NCI-H460 (cell line): ENCODE measurements around the gene GRAP2. TPM values are rescaled to one million over a fixed set of nuclear protein-coding genes. Genes with fewer than 3 reads are reported as not detected.
"Not testable (repeated sequence)": the region's sequence is repeated elsewhere in the genome, so short reads cannot be mapped to it uniquely, and the experiment has no call there.

ENCODE experiments used
- DNase-seq: peaks from one replicate; pipeline ENCODE4 v3.0.0-alpha.2; 2016; ENCODE audit warnings: low read depth; ENCODE audit errors: extremely low read depth
- polyA plus RNA-seq: library from polyadenylated mRNA; depleted of rRNA; stranded (reverse); fragments of >200 nt; gene quantifications from 2 replicates; pipeline ENCODE4 v1.2.3, GENCODE V29; 2014; cell fraction: nucleus; rRNA removed
- total RNA-seq: library from RNA; depleted of rRNA; stranded (reverse); fragments of >200 nt; shearing (Covaris generic); gene quantifications from 2 replicates; pipeline ENCODE4 v1.2.3, GENCODE V29; 2014; rRNA removed

Gene GRAP2
- 0.02 TPM in 1 of 2 replicates, not detected in the other for total RNA-seq
- polyA plus RNA-seq, result not detected in 2 replicates

DNA sequence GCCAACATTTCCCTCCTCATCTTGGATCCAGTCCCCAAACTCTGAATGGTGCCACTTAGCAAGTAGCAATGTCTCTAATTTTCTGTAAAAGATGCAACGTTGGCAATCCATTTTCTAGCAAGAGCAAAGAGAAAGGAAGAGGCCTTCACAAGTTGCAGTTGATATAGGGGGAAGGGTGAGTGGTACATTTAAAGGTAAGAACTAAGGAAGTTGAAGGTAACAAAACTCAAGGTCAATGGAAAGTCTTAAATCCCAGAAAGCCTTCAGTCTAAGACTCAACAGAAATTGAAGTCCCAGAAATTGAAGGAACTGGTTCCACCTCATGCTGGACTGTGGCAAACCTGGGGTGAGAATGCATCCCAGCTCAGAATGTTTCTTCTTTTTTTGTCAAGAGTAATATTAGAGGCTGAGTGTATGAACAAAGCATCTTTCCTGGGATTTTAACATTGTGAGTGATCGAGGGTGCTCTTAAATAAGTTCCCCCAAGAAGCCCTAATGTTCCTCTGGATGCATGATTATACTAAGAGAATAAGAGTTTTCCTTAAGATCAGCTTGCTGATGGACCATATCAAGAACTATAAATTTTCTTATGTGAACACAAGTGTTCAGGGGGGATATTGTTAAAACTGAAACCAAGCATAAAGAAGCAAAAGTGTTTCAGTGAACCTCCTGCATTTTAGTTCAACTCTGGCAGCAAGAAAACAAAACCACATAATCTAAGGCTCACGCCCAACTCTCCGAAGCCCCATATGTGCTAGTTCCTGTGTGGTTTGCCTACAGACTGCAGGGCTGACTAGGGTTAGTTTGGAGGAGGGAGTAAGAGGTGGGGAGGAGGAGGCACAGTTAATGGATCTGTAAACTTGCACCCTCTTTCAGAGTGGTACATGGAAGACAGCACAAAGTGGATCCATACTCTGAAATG lies at the start of gene GRAP2:
GRAP2 (plus strand) TSS at position 779 of the 922 bp plus-strand sequence. CDS start 46,023 bp downstream, outside the sequence.
- DNase-seq, result no peak

DNA sequence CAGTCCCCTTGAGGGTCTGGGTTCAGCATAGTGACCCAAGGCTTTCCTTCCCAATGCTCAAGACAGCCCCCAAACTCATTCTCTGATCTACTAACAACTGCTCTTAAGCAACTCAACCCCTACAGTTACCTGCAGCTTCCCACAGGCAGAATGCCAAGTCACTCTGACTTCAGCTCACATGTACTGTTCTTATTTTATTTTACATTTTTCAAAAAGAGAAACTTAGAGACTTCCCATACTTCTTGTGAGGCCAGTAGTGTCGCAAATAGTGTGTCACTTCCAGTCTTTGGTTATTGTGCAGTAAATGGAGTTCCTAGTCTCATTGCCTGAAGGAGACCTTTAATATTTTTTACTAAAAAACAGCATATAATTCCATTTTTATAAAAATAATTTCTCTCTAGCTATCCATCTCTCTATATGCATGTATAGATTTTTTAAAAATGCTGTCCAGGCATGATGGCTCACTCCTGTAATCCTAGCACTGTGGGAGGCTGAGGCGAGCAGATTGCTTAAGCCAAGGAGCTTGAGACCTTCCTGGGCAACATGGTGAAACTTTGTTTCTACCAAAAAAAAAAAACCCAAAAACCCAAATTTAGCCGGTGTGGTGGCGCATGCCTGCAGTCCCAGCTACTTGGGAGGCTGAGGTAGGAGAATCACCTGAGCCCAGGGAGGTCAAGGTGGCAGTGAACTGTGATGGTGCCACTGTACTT lies 49.1 kb upstream of the GRAP2 start:
- no peak for DNase-seq

DNA sequence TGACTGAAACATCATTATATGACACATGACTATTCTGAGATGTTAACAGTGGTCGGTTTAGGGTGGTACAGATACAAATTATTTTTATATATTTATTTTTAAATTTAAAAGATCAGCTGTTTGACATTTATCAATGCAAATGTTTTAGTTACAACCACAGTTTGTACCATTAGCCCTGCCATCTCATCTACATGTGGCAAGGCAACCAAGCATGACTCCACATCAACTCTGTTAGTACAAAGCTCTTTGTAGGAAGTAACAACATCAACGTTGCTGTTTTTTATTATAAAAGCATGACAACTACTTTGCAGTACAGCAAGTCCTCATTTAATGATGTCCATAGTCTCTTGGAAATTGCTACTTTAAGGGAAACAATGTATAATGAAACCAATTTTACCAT lies 48.1 kb upstream of the GRAP2 start:
- DNase-seq, result no peak

DNA sequence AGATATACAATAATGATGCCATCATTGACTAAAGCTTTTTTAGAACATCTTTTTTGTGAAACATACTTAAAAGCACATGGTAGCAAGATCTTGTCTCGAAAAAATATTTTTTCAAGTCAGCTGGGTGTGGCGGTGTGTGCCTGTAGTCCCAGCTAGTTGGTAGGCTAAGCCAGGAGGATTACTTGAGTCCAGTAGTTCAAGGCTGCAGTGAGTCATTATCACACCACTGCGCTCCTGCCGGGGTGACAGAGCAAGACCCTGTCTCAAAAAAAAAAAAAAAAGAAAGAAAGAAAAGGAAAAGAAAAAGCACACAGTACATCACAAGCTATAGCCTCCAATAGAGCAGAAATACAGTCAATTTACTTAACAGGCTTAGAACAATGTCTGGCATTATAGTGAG lies 44.3 kb upstream of the GRAP2 start:
- DNase-seq, result no peak

DNA sequence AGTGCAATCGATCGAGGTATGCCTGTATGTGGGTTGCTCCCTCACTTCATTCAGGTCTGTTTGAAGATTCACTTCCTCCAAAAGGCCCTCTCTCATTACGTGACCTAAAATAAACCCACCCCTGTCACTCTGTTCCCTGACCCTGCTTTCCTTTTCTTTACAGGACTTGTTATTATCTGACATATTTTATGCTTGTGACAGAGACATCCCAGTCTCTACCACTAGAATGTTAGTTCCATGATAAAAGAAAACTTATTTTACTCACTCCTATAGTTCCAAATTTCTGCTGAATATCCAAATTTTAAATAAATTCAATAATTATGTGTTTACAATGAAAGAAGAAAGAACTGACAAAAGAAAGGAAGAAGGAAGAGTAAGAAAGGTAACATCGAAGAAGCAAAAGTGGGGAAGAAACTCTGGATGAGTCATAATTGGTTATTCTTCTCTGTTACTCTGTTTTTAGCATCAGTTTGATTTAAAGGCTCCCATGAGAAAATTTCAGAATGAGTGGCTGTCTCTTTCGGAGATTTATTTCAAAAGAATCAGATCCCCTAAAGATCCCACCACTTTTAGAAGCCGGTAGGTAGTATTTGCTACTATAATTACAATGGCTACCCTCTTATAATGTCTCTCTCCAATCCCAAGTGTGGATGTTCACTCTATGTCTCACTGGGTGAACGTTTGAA lies 40.8 kb upstream of the GRAP2 start:
- no peak for DNase-seq

DNA sequence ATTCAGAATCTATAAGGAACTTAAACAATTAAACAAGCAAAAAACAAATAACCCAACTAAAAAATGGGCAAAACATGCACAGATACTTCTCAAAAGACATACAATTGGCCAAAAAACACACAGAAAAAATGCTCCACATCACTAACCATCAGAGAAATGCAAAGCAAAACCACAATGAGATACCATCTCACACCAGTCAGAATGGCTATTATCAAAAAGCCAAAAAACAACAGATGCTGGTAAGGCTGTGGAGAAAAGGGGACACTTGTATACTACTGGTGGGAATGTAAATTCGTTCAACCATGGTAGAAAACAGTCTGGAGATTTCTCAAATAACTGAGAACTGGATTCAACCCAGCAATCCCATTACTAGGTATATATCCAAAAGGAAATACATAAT lies 32.1 kb upstream of the GRAP2 start:
- no peak for DNase-seq

DNA sequence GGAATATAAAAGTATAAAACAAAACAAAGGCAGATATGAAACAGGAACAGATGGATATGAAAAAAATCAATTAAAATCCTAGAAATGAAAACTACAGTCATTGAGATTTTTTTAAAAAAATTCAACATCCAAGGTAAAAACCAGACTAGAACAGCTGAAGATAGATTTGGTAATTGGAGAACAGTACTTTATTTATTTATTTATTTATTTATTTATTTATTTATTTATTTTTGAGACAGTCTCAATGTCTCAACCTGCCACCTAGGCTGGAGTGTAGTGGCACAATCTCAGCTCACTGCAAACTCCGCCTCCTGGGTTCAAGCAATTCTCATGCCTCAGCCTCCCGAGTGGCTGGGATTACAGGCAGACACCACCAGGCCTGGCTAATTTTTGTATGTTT lies 31.1 kb upstream of the GRAP2 start:
- not testable (repeated sequence) for DNase-seq

DNA sequence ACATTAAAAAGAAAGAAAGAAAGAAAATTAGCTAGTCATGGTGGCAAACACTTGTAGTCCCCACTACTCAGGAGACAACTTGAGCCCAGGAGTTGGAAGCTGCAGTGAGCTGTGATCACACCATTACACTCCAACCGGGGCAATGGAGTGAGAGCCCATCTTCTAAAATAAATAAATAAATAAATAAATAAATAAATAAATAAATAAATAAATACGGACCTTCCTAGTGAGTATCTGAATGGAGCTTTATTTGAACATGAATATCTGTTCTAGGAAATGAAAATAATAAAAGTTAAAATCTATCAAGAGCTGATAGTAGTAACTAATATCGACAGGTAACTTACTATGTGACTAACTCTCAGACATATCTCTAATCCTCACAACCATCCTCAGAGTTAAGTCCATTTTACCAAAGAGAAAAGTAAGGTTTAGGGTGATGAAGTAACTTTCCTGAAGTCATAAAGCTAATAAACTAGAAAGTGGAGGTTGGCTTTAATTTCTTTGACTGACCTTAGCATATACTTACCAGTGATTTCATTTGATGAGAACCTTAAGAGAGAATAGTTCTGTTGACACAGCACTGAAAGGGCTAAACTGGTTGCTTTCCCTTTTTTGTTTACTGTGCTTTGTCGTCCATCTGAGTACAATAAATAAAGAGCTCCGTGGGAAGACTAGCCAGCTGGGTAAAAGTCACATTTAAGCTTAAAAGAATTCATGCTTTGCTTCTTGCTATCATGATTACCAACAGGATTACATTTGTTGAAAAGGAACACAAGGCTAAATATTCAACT lies 29.7 kb upstream of the GRAP2 start:
- DNase-seq, result no peak

DNA sequence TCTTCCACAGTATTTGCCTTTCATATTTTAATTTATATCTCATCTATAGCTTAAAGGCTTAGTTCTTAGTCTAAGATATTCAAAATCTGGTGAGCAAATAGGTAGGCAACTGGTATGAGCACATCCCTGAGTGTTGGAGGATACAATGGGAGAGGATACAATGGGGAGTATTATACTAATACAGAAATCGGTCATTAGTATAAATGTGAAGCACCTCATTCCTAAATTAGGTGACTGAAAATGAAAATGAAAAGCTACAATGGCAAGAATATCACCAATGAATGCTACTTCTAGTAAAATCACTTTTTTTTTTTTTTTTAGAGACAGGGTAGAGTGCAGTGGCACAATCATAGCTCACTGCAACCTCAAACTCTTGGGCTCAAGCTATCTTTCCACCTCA lies 28.3 kb upstream of the GRAP2 start:
- DNase-seq, result no peak

DNA sequence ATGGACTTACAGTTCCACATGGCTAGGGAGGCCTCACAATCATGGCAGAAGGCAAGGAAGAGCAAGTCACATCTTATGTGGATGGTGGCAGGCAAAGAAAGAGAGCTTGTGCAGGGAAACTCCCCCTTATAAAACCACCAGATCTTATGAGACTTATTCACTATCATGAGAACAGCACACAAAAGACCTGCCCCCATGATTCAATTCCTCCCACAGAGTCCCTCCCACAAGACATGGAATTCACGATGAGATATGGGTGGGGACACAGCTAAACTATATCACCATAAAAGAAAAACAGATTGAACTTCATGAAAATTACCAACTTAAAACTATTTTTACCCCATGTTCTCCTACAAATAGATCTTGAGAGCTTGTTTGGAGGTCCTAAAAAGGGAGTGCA lies 26.9 kb upstream of the GRAP2 start:
- DNase-seq, result no peak

DNA sequence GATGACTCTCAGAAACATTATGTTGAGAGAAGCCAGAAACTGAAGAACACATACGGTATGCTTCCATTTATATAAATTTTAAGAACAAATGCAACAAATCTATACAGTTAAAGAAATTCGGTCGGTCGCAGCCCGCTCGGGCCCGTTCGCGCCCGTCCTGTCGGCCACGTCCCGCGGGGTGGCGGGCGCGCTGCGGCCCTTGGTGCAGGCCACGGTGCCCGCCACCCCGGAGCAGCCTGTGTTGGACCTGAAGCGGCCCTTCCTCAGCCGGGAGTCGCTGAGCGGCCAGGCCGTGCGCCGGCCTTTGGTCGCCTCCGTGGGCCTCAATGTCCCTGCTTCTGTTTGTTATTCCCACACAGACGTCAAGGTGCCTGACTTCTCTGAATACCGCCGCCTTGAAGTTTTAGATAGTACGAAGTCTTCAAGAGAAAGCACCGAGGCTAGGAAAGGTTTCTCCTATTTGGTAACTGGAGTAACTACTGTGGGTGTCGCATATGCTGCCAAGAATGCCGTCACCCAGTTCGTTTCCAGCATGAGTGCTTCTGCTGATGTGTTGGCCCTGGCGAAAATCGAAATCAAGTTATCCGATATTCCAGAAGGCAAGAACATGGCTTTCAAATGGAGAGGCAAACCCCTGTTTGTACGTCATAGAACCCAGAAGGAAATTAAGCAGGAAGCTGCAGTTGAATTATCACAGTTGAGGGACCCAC lies 25.6 kb upstream of the GRAP2 start:
- not testable (repeated sequence) for DNase-seq

DNA sequence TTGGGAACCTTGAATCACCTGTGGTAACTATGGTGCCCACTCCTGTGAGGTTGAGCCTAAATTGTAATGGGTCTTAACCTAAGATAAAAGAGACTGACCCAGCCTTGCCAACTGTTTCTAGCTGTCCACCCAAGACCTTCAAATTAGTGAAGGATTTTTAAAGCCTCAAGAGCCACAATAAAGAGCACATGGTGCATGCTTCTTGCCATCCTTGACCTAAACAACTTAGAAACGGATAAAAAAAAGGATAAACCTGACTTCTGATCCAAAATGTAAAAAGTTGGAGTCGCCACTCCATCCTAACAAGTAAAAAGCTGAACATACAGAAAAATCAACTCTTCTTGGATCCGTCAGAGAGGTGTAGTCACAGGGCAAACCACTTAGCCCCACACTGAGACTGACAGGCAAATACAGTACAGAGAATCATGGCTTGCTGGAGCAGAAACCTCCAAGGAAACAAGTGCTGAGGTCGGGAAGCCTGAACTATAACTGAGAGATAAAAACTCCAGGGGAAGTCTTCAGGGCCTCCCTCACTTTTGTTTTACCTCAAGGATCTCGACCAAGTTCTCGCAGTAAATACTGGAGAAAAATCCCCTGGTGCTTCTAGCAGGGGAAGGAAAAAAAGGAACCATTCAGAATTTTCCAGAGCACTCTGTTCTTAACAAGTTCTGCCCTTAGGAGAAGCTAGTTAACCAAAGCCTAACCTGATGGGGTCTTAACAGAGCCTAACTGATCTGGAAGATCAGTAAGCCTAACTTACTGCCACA lies 23.6 kb upstream of the GRAP2 start:
- DNase-seq, result no peak

DNA sequence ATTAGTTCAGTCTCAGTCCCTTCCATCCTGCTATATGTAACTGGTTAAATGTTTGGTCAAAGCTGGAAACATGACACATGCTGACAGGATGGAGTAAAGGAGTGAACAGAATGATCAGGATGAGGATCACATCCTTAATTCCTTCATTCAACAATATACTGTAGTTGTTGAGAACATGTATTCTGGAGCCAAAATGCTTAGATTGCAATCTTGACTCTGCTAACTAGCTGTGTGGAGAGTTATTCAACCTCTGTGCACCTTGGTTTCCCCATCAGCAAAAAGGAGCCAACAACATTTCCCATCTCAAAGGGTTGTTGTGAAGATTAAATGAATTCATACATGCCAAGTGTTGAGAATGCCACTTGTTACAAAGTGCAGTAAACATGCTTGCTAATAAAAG lies 20.2 kb upstream of the GRAP2 start:
- DNase-seq, result no peak

DNA sequence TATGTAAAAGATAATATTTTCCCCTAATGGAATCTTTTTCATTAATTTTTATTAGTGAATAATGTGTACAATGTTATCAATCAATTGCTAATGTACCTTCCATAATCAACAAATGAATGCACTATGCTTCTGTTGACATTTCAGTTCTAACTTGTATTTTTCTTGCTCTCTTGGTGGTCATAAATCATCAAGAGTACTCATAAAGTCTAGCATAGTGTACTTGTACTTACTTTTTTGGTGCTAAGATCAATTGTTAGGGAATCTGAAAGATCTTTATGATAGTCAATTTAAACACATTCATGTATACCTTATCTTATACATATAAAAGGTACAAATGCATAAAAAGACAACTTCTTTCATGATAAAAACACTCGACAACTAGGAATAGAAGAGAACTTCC lies 17.8 kb upstream of the GRAP2 start:
- no peak for DNase-seq

DNA sequence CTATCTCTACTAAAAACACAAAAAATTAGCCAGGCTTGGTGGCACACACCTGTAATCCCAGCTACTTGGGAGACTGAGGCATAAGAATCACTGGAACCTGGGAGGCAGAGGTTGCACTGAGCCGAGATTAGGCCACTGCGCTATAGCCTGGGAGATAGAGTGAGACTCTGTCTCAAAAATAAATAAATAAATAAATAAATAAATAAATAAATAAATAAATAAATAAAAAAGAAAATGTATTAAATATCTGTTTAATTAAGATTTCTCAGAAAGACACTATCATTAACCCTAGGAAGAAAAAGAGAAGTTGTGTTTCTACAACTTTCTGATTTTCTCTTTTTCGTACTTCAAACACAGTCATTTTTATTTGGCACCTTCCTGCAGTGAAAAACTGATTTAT lies 11.0 kb upstream of the GRAP2 start:
- not testable (repeated sequence) for DNase-seq

DNA sequence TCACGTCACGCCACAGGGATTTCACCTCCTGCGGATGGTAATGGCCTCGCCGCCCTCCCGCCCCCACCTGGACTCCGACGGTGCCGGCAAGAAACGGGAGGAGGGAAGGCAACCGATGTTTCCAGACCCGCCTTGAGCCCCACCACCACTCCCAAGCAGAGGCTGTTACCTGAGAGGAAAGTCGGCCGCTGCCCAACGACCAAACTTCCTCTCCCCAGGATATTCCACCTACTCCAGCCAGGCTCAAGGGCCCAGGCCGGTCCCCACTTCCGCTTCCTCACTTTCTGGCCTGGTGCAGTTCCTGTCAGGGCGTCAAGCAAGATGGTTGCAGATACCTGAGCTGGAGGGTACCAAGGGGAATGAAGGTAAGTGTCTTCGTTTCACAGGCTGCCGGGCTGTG lies 7.4 kb upstream of the GRAP2 start, which contains the start of gene ENTHD1:
ENTHD1 (minus strand) TSS at position 235 of the 400 bp plus-strand sequence. CDS start 6,012 bp downstream, outside the sequence.
- no peak for DNase-seq

DNA sequence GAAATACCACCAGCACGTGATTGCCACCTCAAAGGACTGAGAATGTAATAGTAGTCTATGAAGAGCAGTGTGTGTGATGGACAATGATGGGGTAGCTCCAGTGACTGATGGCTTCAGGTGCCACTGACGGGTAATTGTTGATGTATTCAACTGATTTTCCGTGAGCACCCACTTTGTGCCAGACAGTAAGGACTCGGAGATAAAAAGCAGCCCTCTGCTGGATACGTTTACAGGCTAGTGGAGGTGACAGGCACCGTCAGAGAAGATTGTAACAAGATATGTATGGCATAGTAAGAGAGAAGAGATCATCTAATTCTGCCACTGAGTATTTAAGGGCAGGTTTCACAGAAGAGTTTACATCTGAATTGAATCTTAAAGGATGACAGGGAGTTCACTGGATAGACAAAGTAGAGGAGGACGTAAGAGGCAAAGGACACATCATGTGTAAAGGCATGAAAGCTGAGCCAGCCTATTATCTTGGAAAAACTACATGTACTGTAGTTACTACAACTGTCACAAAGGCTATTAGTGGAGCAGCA lies 6.3 kb upstream of the GRAP2 start:
- DNase-seq, result no peak

DNA sequence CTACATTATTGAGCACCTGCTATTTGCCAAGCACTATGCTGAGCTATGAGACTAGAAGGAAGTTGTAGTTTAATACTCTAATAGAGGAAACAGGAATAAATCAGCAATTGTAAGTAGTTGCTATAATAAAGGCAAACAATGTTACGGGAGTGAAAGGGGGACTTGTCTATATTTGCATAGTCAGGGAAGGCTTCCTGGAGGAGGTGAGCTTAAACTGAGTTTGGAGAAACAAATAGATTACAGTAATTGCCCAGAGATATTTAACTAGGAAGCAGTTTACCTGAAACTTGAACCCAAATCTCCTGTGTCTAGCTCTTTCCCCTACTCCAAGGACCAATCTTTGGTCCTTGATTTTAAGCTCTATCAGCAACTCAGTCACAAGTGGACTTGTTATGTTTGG lies 5.2 kb upstream of the GRAP2 start:
- DNase-seq, result no peak
